GM19193 (cell line): ENCODE measurements around the gene PLCB1.

Experiments used
- POLR2A ChIP-seq: IDR thresholded peaks from 4 replicates; pipeline ENCODE4 v1.6.1; 2011; ENCODE audit not compliant: insufficient read depth, insufficient read length; ENCODE audit errors: extremely low read depth

Gene PLCB1

GRCh38 chr20:8330319-8330784 lies 198.3 kb downstream of the PLCB1 start:
- TF ChIP-seq POLR2A: no peak

- no peak for TF ChIP-seq POLR2A
These were observed 199.0 kb downstream of the PLCB1 start for GRCh38 chr20:8330785-8331695.

GRCh38 chr20:8331740-8332412 lies 199.8 kb downstream of the PLCB1 start:
- TF ChIP-seq POLR2A: no peak

GRCh38 chr20:8334641-8335040 lies 202.6 kb downstream of the PLCB1 start:
- no peak for TF ChIP-seq POLR2A

GRCh38 chr20:8335059-8335458 lies 203.0 kb downstream of the PLCB1 start:
- no peak for TF ChIP-seq POLR2A

GRCh38 chr20:8335495-8336195 lies 203.6 kb downstream of the PLCB1 start:
- TF ChIP-seq POLR2A: no peak

GRCh38 chr20:8339349-8339748 lies 207.3 kb downstream of the PLCB1 start:
- no peak for TF ChIP-seq POLR2A

- TF ChIP-seq POLR2A: no peak
These were observed 210.3 kb downstream of the PLCB1 start for GRCh38 chr20:8342391-8342790.

GRCh38 chr20:8344106-8344505 lies 212.0 kb downstream of the PLCB1 start:
- no peak for TF ChIP-seq POLR2A

- no peak for TF ChIP-seq POLR2A
These were observed 212.6 kb downstream of the PLCB1 start for GRCh38 chr20:8344631-8345030.

GRCh38 chr20:8346700-8347270 lies 214.7 kb downstream of the PLCB1 start:
- no peak for TF ChIP-seq POLR2A

- no peak for TF ChIP-seq POLR2A
These were observed 220.4 kb downstream of the PLCB1 start for GRCh38 chr20:8352486-8352885.

- no peak for TF ChIP-seq POLR2A
These were observed 221.4 kb downstream of the PLCB1 start for GRCh38 chr20:8353512-8353911.

- no peak for TF ChIP-seq POLR2A
These were observed 223.4 kb downstream of the PLCB1 start for GRCh38 chr20:8355453-8355852.

GRCh38 chr20:8356806-8357205 lies 224.7 kb downstream of the PLCB1 start:
- no peak for TF ChIP-seq POLR2A
